ENCODE measurements around the gene LTBP2. TPM values are rescaled to one million over a fixed set of nuclear protein-coding genes. Genes with fewer than 3 reads are reported as not detected.

Gene LTBP2
- total RNA-seq, 1 experiment from 2014 or later: 1.5 TPM

- Histone ChIP-seq H3K9me3 (ENCODE audit: control insufficient read depth in 1 of 2, insufficient read depth in 1 of 2, low read depth in 1 of 2, low read length in 2 of 2) (no peaks in the 10 kb centered on the region), H3K9me2 (ENCODE audit: insufficient read depth) (no peaks in the 10 kb centered on the region), H3K9ac (ENCODE audit: low read length) (peak overlapping the region; percentile 54), H3K79me2 (ENCODE audit: insufficient read depth, low read length) (no peaks in the 10 kb centered on the region), H3K27me3 (ENCODE audit: insufficient read depth, low read length) (no peaks in the 10 kb centered on the region), H3K36me3 (ENCODE audit: control insufficient read depth in 1 of 2, insufficient read depth in 2 of 2, low read length in 2 of 2) (no peaks in the 10 kb centered on the region), H4K20me1 (ENCODE audit: insufficient read depth) (no peaks in the 10 kb centered on the region), H2AFZ (ENCODE audit: low read depth, low read length, poor library complexity, severe bottlenecking) (peak overlapping the region; percentile 84), H3K4me3 (replicated peaks in 1 of 2; ENCODE audit: low read depth in 1 of 2, low read length in 2 of 2) (peak overlapping the region; percentile 20 to 50), H3K4me1 (ENCODE audit: control insufficient read depth in 1 of 2, insufficient read depth in 2 of 2, low read length in 2 of 2) (peaks cover 47 to 88% of the 10 kb centered on the region in 2 experiments), H3K27ac (ENCODE audit: low read depth, low read length) (peak overlapping the region; percentile 77), H3K4me2 (ENCODE audit: low read length) (peak overlapping the region; percentile 85)
- ChIA-PET POLR2A (interaction anchor here (0.9 to 1.0 kb wide), 2 partner anchors 9 to 34 kb away, joined by 4 read pairs; no protein-coding TSS in a partner anchor), RAD21 (ENCODE audit: low non-redundant PET in 1 of 2, low total read pairs in 2 of 2, uncharacterized antibody in 2 of 2, unreplicated experiment in 2 of 2) (no interaction called here), CTCF (interaction anchor here (3.6 kb wide), 1 partner anchor 38 kb away, joined by 19 read pairs; no protein-coding TSS in a partner anchor)
- ATAC-seq (peak; percentile 31; the same call in 1 of the 2 replicates), DNase-seq (ENCODE audit: low read depth, low spot score) (no peak)
- intact Hi-C loops (cut with micrococcal nuclease): no loop called here
- no TSS peak for BruUV-seq (replicated peaks)
- TF ChIP-seq EGR1 (IDR thresholded peaks at IDR 0.05; ENCODE audit: low read depth) (no peak), SRF (IDR thresholded peaks at IDR 0.05; ENCODE audit: low read depth) (no peak), TCF7L2 (IDR thresholded peaks at IDR 0.05; ENCODE audit: borderline replicate concordance, extremely low read depth, insufficient read depth, insufficient read length) (no peak), RAD21 (IDR thresholded peaks at IDR 0.05; ENCODE audit: low read depth) (no peak), SP1 (IDR thresholded peaks at IDR 0.05; ENCODE audit: low read depth) (no peak), SIN3A (IDR thresholded peaks at IDR 0.05; ENCODE audit: low read depth) (no peak), ATF3 (IDR thresholded peaks at IDR 0.05) (no peak), ZFX (IDR thresholded peaks at IDR 0.05) (no peak), REST (IDR thresholded peaks at IDR 0.05; ENCODE audit: low read depth) (no peak), FOSL1 (IDR thresholded peaks at IDR 0.05; ENCODE audit: low read depth) (no peak)
Measured at GRCh38 chr14:74571441-74571841, 40.6 kb downstream of the LTBP2 start.
